ENCODE data around the gene KLHL40.

DNA sequence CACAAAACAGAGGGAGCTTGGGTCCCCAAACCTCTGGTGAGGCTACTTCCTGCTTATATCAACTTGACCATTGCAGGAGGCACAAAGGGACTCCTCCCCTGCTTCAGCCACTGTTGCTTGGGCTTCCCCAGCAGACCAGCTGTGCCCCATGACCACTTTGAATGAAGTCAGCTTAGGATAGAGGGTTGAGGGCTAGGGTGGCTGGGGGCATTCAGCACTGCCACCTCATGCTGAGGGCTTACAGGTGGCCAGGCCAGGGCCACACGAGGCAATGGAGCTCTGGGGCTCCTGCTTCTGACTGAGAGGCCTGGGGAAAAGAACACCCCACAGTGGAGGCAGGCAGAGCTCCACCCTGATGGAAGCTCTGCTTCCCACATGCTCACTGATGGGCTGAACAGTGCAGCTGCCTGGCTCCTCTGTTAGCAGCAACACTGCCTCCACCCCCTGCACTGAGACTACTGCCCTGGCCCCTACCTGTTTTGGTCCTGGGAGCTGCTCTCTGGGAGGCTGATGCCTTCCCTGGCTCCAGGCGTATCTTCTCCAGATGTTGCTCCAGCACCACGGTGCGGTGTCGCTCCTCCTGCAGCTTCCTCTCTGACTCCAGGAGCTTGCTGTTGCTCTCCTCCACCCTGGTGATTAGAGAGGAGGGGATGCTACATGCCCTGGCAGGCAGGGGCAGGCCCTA, 27.5 kb downstream of the KLHL40 start:
- TF ChIP-seq POLR2AphosphoS5 (IDR thresholded peaks at IDR 0.05) = no peak
- TF ChIP-seq POLR2A (IDR thresholded peaks at IDR 0.05) = no peak

Measured in suprapubic skin (tissue), 4 donors.